WTC11 (cell line): Measurements from ENCODE around the gene KRTAP5-4. TPM values are rescaled to one million over a fixed set of nuclear protein-coding genes. Genes with fewer than 3 reads are reported as not detected.

ENCODE experiments used
- ATAC-seq: fragments of 200-7000 bp; cut with Tn5 transposase; 2 replicates; pipeline ENCODE4 v1.10.0; 2021; ENCODE audit warnings: mild to moderate bottlenecking, moderate library complexity
- CTCF ChIA-PET: fragments of 300-600 bp; sonication (Branson Sonifier 250); formaldehyde crosslinking; loops from one replicate; lab custom pipeline; 2021; ENCODE audit warnings: antibody characterized with exemption; lab: Charles Lee
- POLR2A ChIA-PET: fragments of 350-600 bp; sonication (Branson Sonifier 250); formaldehyde crosslinking; loops from one replicate; lab custom pipeline; 2021; ENCODE audit warnings: antibody characterized with exemption; lab: Charles Lee
- DNase-seq: peaks from one replicate; pipeline ENCODE4 v3.0.0; 2021; ENCODE audit warnings: low spot score
- H3K27ac Mint-ChIP-seq: 2 replicates; pipeline ENCODE4 v1.8.0; 2021; ENCODE audit warnings: mixed read lengths
- H3K27me3 Mint-ChIP-seq: 2 replicates; pipeline ENCODE4 v1.8.0; 2021; ENCODE audit warnings: low read depth, mild to moderate bottlenecking, moderate library complexity, mixed read lengths
- H3K36me3 Mint-ChIP-seq: 2 replicates; pipeline ENCODE4 v1.8.0; 2021; ENCODE audit warnings: mixed read lengths
- H3K4me1 Mint-ChIP-seq: 2 replicates; pipeline ENCODE4 v1.8.0; 2022; ENCODE audit warnings: mixed read lengths
- H3K4me3 Mint-ChIP-seq: 2 replicates; pipeline ENCODE4 v1.8.0; 2021; ENCODE audit warnings: mild to moderate bottlenecking, moderate library complexity, mixed read lengths
- H3K9me3 Mint-ChIP-seq: 2 replicates; pipeline ENCODE4 v1.8.0; 2021; ENCODE audit warnings: mixed read lengths
- CBFB ChIP-seq: sonication (generic); formaldehyde crosslinking; IDR thresholded peaks from 2 replicates; pipeline ENCODE4 v1.8.1; 2022; ENCODE audit warnings: mild to moderate bottlenecking, low read depth, missing genetic modification reagents
- ESRRA ChIP-seq: sonication (generic); formaldehyde crosslinking; IDR thresholded peaks from 2 replicates; pipeline ENCODE4 v1.8.1; 2022; ENCODE audit warnings: mild to moderate bottlenecking, missing genetic modification reagents, borderline replicate concordance
- GRHL2 ChIP-seq: fragments of 250-450 bp; sonication (Bioruptor Pico); IDR thresholded peaks from 2 replicates; pipeline ENCODE4 v1.8.0; 2022; ENCODE audit warnings: mild to moderate bottlenecking, moderate library complexity; ENCODE audit not compliant: insufficient replicate concordance, severe bottlenecking
- JAZF1 ChIP-seq: fragments of 250-450 bp; sonication (Bioruptor Pico); IDR thresholded peaks from 2 replicates; pipeline ENCODE4 v1.9.0; 2021; ENCODE audit warnings: moderate library complexity, mild to moderate bottlenecking, inconsistent platforms
- JUN ChIP-seq: sonication (generic); formaldehyde crosslinking; IDR thresholded peaks from 2 replicates; pipeline ENCODE4 v1.8.0; 2023; ENCODE audit warnings: mild to moderate bottlenecking, missing genetic modification reagents
- MXD4 ChIP-seq: fragments of 250-450 bp; sonication (Bioruptor Pico); IDR thresholded peaks from 2 replicates; pipeline ENCODE4 v1.8.0; 2021; ENCODE audit warnings: mild to moderate bottlenecking, moderate library complexity, borderline replicate concordance
- MYBL2 ChIP-seq: sonication (generic); formaldehyde crosslinking; IDR thresholded peaks from 2 replicates; pipeline ENCODE4 v1.8.1; 2023; ENCODE audit warnings: mild to moderate bottlenecking, moderate library complexity, missing genetic modification reagents
- NFATC4 ChIP-seq: fragments of 250-450 bp; sonication (Bioruptor Pico); IDR thresholded peaks from 2 replicates; pipeline ENCODE4 v1.9.0; 2021; ENCODE audit warnings: mild to moderate bottlenecking
- NFYB ChIP-seq: sonication (generic); formaldehyde crosslinking; conservative IDR thresholded peaks from 2 replicates; pipeline ENCODE4 v1.8.0; 2022; ENCODE audit warnings: low read depth, missing genetic modification reagents
- NR1H2 ChIP-seq: sonication (generic); formaldehyde crosslinking; IDR thresholded peaks from 2 replicates; pipeline ENCODE4 v1.9.0; 2021; ENCODE audit warnings: mild to moderate bottlenecking, moderate library complexity, missing genetic modification reagents
- RORB ChIP-seq: fragments of 250-450 bp; sonication (Bioruptor Pico); IDR thresholded peaks from 2 replicates; pipeline ENCODE4 v1.9.0; 2021; ENCODE audit warnings: mild to moderate bottlenecking
- SMAD3 ChIP-seq: sonication (generic); formaldehyde crosslinking; IDR thresholded peaks from 2 replicates; pipeline ENCODE4 v1.8.0; 2022; ENCODE audit warnings: missing genetic modification reagents, mild to moderate bottlenecking, borderline replicate concordance
- SMAD4 ChIP-seq: sonication (generic); formaldehyde crosslinking; IDR thresholded peaks from 2 replicates; pipeline ENCODE4 v1.8.0; 2022; ENCODE audit warnings: mild to moderate bottlenecking, missing genetic modification reagents
- SP1 ChIP-seq: sonication (generic); formaldehyde crosslinking; conservative IDR thresholded peaks from 2 replicates; pipeline ENCODE4 v1.8.1; 2022; ENCODE audit warnings: missing genetic modification reagents
- TEAD1 ChIP-seq: sonication (generic); formaldehyde crosslinking; IDR thresholded peaks from 2 replicates; pipeline ENCODE4 v1.8.0; 2022; ENCODE audit warnings: mild to moderate bottlenecking, missing genetic modification reagents
- ZNF416 ChIP-seq: fragments of 250-450 bp; sonication (Bioruptor Pico); IDR thresholded peaks from 2 replicates; pipeline ENCODE4 v1.9.0; 2021; ENCODE audit warnings: mild to moderate bottlenecking, inconsistent platforms
- total RNA-seq: library from RNA; stranded (reverse); gene quantifications from 3 replicates; pipeline ENCODE4 v1.2.3, GENCODE V29; 2021
- TF ChIP-seq, protein P1 (sequence below): sonication (generic); formaldehyde crosslinking; IDR thresholded peaks from 2 replicates; pipeline ENCODE4 v1.8.1; 2022; ENCODE audit warnings: mild to moderate bottlenecking, missing genetic modification reagents, moderate library complexity, borderline replicate concordance
- TF ChIP-seq, protein P2 (sequence below): sonication (generic); formaldehyde crosslinking; IDR thresholded peaks from 2 replicates; pipeline ENCODE4 v1.8.1; 2023; ENCODE audit warnings: mild to moderate bottlenecking, missing genetic modification reagents, moderate library complexity
- TF ChIP-seq, protein P3 (sequence below): fragments of 250-450 bp; sonication (Bioruptor Pico); IDR thresholded peaks from 2 replicates; pipeline ENCODE4 v1.8.0; 2021; ENCODE audit warnings: mild to moderate bottlenecking
- TF ChIP-seq, protein P4 (sequence below): sonication (generic); formaldehyde crosslinking; IDR thresholded peaks from 2 replicates; pipeline ENCODE4 v1.8.0; 2022; ENCODE audit warnings: mild to moderate bottlenecking, missing genetic modification reagents
- TF ChIP-seq, protein P5 (sequence below): fragments of 250-450 bp; sonication (Bioruptor Pico); IDR thresholded peaks from 2 replicates; pipeline ENCODE4 v1.9.0; 2021; ENCODE audit warnings: moderate library complexity, mild to moderate bottlenecking, inconsistent platforms, borderline replicate concordance
- TF ChIP-seq, protein P6 (sequence below): sonication (generic); formaldehyde crosslinking; IDR thresholded peaks from 2 replicates; pipeline ENCODE4 v1.8.1; 2023; ENCODE audit warnings: mild to moderate bottlenecking, missing genetic modification reagents
- TF ChIP-seq, protein P7 (sequence below): sonication (generic); formaldehyde crosslinking; IDR thresholded peaks from 2 replicates; pipeline ENCODE4 v1.8.0; 2022; ENCODE audit warnings: missing genetic modification reagents

The KRTAP5-4 gene
- total RNA-seq, 1 experiment from 2014 or later, result not detected

DNA sequence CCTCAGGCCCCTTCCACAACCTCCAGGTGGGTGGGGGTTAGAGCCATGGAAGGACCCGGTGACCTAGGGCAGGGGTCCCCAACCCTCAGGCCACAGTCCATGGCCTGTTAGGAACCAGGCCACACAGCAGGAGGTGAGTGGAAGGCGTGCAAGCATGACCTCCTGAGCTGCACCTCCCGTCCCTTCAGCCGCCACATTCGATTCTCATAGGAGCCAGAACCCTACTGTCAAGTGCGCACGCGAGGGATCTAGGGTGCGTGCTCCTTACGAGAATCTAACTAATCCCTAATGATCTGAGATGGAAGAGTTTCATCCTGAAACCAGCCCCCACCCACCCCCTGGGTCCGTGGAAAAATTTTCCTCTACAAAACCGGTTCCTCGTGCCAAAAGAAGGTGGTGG is 3.6 kb upstream of the KRTAP5-4 start:
- ChIA-PET CTCF (interaction anchor here (0.6 to 8.5 kb wide), 2 partner anchors 21 to 30 kb away, joined by 3 to 102 read pairs; partner anchors contain the start of gene KRTAP5-2), POLR2A (no interaction called here)
- Mint-ChIP-seq H3K4me3 (no peak overlapping the region), H3K36me3 (no peaks in the 10 kb centered on the region), H3K27me3 (peaks cover 37% of the 10 kb centered on the region), H3K27ac (no peak overlapping the region), H3K4me1 (peaks cover 15% of the 10 kb centered on the region), H3K9me3 (no peaks in the 10 kb centered on the region)
- DNase-seq (no peak), ATAC-seq (no peak)
- TF ChIP-seq, protein P1, sequence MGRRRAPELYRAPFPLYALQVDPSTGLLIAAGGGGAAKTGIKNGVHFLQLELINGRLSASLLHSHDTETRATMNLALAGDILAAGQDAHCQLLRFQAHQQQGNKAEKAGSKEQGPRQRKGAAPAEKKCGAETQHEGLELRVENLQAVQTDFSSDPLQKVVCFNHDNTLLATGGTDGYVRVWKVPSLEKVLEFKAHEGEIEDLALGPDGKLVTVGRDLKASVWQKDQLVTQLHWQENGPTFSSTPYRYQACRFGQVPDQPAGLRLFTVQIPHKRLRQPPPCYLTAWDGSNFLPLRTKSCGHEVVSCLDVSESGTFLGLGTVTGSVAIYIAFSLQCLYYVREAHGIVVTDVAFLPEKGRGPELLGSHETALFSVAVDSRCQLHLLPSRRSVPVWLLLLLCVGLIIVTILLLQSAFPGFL, result no peak
- TF ChIP-seq NFYB (CRISPR knock-in tag), result no peak
- TF ChIP-seq MXD4 (CRISPR knock-in tag), result no peak

DNA sequence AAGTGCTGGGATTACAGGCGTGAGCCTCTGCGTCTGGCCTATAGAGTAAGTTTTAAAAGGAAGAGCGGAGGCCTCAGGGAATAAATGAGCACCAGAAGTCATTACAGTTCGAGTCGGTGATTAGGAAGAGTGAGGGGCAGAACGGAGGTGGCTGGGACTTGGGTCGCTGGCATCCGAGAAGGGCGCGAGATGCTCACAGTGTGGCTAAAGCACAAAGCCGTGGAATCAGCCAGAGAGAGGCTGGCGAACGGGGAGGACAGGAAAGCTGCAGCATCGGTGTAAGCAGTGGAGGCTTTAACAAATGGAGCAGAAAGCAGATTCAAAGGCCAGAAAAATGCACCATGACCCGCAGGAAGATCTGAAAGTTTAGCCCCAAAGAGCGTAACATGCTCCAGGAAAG is 2.7 kb upstream of the KRTAP5-4 start:
- no peak overlapping the region for H3K4me3 Mint-ChIP-seq
- no peak overlapping the region for H3K27ac Mint-ChIP-seq
- CTCF ChIA-PET, result interaction anchor here (0.6 to 8.5 kb wide), 4 partner anchors 15 to 498 kb away, joined by 3 to 102 read pairs (median 4); partner anchors contain the start of gene KRTAP5-2
- TF ChIP-seq, protein P2, sequence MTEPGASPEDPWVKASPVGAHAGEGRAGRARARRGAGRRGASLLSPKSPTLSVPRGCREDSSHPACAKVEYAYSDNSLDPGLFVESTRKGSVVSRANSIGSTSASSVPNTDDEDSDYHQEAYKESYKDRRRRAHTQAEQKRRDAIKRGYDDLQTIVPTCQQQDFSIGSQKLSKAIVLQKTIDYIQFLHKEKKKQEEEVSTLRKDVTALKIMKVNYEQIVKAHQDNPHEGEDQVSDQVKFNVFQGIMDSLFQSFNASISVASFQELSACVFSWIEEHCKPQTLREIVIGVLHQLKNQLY (CRISPR knock-in tag), result no peak
- TF ChIP-seq, protein P3, sequence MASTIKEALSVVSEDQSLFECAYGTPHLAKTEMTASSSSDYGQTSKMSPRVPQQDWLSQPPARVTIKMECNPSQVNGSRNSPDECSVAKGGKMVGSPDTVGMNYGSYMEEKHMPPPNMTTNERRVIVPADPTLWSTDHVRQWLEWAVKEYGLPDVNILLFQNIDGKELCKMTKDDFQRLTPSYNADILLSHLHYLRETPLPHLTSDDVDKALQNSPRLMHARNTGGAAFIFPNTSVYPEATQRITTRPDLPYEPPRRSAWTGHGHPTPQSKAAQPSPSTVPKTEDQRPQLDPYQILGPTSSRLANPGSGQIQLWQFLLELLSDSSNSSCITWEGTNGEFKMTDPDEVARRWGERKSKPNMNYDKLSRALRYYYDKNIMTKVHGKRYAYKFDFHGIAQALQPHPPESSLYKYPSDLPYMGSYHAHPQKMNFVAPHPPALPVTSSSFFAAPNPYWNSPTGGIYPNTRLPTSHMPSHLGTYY (CRISPR knock-in tag), result no peak
- TF ChIP-seq, protein P4, sequence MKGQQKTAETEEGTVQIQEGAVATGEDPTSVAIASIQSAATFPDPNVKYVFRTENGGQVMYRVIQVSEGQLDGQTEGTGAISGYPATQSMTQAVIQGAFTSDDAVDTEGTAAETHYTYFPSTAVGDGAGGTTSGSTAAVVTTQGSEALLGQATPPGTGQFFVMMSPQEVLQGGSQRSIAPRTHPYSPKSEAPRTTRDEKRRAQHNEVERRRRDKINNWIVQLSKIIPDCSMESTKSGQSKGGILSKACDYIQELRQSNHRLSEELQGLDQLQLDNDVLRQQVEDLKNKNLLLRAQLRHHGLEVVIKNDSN (CRISPR knock-in tag), result no peak
- TF ChIP-seq RORB (CRISPR knock-in tag) (no peak), NFATC4 (CRISPR knock-in tag) (no peak), JAZF1 (CRISPR knock-in tag) (no peak)
- TF ChIP-seq, all 79 proteins: peak for 0
- POLR2A ChIA-PET, result no interaction called here
- H3K4me1 Mint-ChIP-seq, result peaks cover 15% of the 10 kb centered on the region
- H3K36me3 Mint-ChIP-seq, result no peaks in the 10 kb centered on the region
- peaks cover 37% of the 10 kb centered on the region for H3K27me3 Mint-ChIP-seq
- no peaks in the 10 kb centered on the region for H3K9me3 Mint-ChIP-seq
- DNase-seq (no peak), ATAC-seq (no peak)

DNA sequence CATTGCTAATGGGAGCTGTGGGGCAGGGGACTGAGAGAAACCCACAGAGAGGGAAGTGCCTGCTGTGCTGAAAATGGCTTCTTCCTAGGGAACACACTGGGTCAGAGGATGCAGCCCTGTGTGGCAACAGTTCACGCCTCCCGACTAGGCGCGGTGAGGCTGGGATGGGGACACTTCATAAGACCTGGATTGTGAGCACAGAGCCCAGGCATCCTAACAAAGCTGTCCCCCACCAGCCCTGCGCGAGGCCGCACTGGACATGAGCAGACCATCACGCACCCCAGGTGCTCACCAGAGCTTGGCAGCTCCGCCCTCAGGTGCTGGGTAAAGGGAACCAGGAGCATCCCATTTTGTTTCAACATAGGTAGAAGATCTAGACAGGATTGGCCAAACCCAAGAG is 1.8 kb upstream of the KRTAP5-4 start:
- Mint-ChIP-seq H3K4me1 (peaks cover 10% of the 10 kb centered on the region), H3K9me3 (no peaks in the 10 kb centered on the region), H3K4me3 (no peak overlapping the region), H3K27me3 (peaks cover 32% of the 10 kb centered on the region), H3K27ac (no peak overlapping the region), H3K36me3 (no peaks in the 10 kb centered on the region)
- ChIA-PET CTCF (interaction anchor here (0.5 to 8.5 kb wide), 5 partner anchors 16 to 209 kb away, joined by 3 to 102 read pairs (median 4); partner anchors contain the start of gene KRTAP5-2), POLR2A (no interaction called here)
- DNase-seq (no peak), ATAC-seq (peak; percentile 36; the same call in 1 of the 2 replicates)
- no peak for TF ChIP-seq TEAD1 (CRISPR knock-in tag)
- TF ChIP-seq, protein P5, sequence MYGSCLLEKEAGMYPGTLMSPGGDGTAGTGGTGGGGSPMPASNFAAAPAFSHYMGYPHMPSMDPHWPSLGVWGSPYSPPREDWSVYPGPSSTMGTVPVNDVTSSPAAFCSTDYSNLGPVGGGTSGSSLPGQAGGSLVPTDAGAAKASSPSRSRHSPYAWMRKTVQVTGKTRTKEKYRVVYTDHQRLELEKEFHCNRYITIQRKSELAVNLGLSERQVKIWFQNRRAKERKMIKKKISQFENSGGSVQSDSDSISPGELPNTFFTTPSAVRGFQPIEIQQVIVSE (CRISPR knock-in tag), result no peak
- no peak for TF ChIP-seq SP1 (CRISPR knock-in tag)
- no peak for TF ChIP-seq CBFB (CRISPR knock-in tag)
- TF ChIP-seq, protein P6, sequence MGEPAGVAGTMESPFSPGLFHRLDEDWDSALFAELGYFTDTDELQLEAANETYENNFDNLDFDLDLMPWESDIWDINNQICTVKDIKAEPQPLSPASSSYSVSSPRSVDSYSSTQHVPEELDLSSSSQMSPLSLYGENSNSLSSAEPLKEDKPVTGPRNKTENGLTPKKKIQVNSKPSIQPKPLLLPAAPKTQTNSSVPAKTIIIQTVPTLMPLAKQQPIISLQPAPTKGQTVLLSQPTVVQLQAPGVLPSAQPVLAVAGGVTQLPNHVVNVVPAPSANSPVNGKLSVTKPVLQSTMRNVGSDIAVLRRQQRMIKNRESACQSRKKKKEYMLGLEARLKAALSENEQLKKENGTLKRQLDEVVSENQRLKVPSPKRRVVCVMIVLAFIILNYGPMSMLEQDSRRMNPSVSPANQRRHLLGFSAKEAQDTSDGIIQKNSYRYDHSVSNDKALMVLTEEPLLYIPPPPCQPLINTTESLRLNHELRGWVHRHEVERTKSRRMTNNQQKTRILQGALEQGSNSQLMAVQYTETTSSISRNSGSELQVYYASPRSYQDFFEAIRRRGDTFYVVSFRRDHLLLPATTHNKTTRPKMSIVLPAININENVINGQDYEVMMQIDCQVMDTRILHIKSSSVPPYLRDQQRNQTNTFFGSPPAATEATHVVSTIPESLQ (CRISPR knock-in tag), result no peak
- no peak for TF ChIP-seq ESRRA
- no peak for TF ChIP-seq ZNF416 (CRISPR knock-in tag)
- TF ChIP-seq, protein P7, sequence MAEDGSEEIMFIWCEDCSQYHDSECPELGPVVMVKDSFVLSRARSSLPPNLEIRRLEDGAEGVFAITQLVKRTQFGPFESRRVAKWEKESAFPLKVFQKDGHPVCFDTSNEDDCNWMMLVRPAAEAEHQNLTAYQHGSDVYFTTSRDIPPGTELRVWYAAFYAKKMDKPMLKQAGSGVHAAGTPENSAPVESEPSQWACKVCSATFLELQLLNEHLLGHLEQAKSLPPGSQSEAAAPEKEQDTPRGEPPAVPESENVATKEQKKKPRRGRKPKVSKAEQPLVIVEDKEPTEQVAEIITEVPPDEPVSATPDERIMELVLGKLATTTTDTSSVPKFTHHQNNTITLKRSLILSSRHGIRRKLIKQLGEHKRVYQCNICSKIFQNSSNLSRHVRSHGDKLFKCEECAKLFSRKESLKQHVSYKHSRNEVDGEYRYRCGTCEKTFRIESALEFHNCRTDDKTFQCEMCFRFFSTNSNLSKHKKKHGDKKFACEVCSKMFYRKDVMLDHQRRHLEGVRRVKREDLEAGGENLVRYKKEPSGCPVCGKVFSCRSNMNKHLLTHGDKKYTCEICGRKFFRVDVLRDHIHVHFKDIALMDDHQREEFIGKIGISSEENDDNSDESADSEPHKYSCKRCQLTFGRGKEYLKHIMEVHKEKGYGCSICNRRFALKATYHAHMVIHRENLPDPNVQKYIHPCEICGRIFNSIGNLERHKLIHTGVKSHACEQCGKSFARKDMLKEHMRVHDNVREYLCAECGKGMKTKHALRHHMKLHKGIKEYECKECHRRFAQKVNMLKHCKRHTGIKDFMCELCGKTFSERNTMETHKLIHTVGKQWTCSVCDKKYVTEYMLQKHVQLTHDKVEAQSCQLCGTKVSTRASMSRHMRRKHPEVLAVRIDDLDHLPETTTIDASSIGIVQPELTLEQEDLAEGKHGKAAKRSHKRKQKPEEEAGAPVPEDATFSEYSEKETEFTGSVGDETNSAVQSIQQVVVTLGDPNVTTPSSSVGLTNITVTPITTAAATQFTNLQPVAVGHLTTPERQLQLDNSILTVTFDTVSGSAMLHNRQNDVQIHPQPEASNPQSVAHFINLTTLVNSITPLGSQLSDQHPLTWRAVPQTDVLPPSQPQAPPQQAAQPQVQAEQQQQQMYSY (CRISPR knock-in tag), result no peak
- no peak for TF ChIP-seq GRHL2 (CRISPR knock-in tag)
- TF ChIP-seq SMAD4, result no peak
- TF ChIP-seq MYBL2, result no peak
- TF ChIP-seq JUN, result no peak
- no peak for TF ChIP-seq SMAD3 (CRISPR knock-in tag)
- TF ChIP-seq NR1H2 (CRISPR knock-in tag), result no peak
- TF ChIP-seq JAZF1 (CRISPR knock-in tag), result no peak
